ENCODE measurements around the gene ZNF84. TPM values are rescaled to one million over a fixed set of nuclear protein-coding genes. Genes with fewer than 3 reads are reported as not detected.

Gene ZNF84
- total RNA-seq, 6 experiments from 2014 or later, result 9.2 to 13.0 (median 11.3) TPM

- Mint-ChIP-seq H3K27ac (peak overlapping the region; percentile 88), H3K9me3 (peaks cover 77% of the 10 kb centered on the region), H3K4me1 (ENCODE audit: low read depth) (no peaks in the 10 kb centered on the region), H3K4me3 (peak overlapping the region; percentile 90), H3K27me3 (ENCODE audit: insufficient read depth) (no peaks in the 10 kb centered on the region; the same call in 1 of the 2 replicates), H3K36me3 (ENCODE audit: low read depth) (peaks cover 58% of the 10 kb centered on the region)
- no peak for TF ChIP-seq CTCF (IDR thresholded peaks at IDR 0.05)
- no peak for DNase-seq
These were observed 905 bp downstream of the ZNF84 start for GRCh38 chr12:133038118-133038709.

GRCh38 chr12:133046698-133047097 is 9.4 kb downstream of the ZNF84 start:
- Mint-ChIP-seq H3K36me3 (ENCODE audit: low read depth) (peaks cover 97% of the 10 kb centered on the region), H3K27ac (no peak overlapping the region), H3K27me3 (ENCODE audit: insufficient read depth) (peaks cover 2% of the 10 kb centered on the region; the same call in 1 of the 2 replicates), H3K4me3 (no peak overlapping the region), H3K4me1 (ENCODE audit: low read depth) (no peaks in the 10 kb centered on the region), H3K9me3 (peaks cover 96% of the 10 kb centered on the region)
- no peak for TF ChIP-seq CTCF (IDR thresholded peaks at IDR 0.05)
- no peak for DNase-seq

GRCh38 chr12:133057446-133057845 is 20.1 kb downstream of the ZNF84 start:
- Mint-ChIP-seq H3K27ac (no peak overlapping the region), H3K9me3 (peaks cover 97% of the 10 kb centered on the region), H3K4me1 (ENCODE audit: low read depth) (no peaks in the 10 kb centered on the region), H3K36me3 (ENCODE audit: low read depth) (peaks cover 72% of the 10 kb centered on the region), H3K4me3 (0 out of 2 replicates have a peak overlapping the region, but pooled peaks have one; percentile 13), H3K27me3 (ENCODE audit: insufficient read depth) (peaks cover 6% of the 10 kb centered on the region; the same call in 1 of the 2 replicates)
- TF ChIP-seq CTCF (IDR thresholded peaks at IDR 0.05), result no peak
- DNase-seq, result no peak

- DNase-seq, result no peak
- Mint-ChIP-seq H3K27me3 (ENCODE audit: insufficient read depth) (peaks cover 6% of the 10 kb centered on the region; the same call in 1 of the 2 replicates), H3K4me3 (no peak overlapping the region), H3K36me3 (ENCODE audit: low read depth) (peaks cover 72% of the 10 kb centered on the region), H3K27ac (no peak overlapping the region), H3K9me3 (peaks cover 97% of the 10 kb centered on the region), H3K4me1 (ENCODE audit: low read depth) (no peaks in the 10 kb centered on the region)
- no peak for TF ChIP-seq CTCF (IDR thresholded peaks at IDR 0.05)
These were observed 21.1 kb downstream of the ZNF84 start for GRCh38 chr12:133058203-133059113.

GRCh38 chr12:133061954-133062353 is 24.6 kb downstream of the ZNF84 start:
- no peak for DNase-seq
- H3K36me3 Mint-ChIP-seq (ENCODE audit: low read depth), result peaks cover 73% of the 10 kb centered on the region
- no peak for TF ChIP-seq CTCF (IDR thresholded peaks at IDR 0.05)
- peaks cover 100% of the 10 kb centered on the region for H3K9me3 Mint-ChIP-seq
- H3K4me1 Mint-ChIP-seq (ENCODE audit: low read depth), result no peaks in the 10 kb centered on the region
- H3K27me3 Mint-ChIP-seq (ENCODE audit: insufficient read depth), result 0 out of 2 replicates have a peak, but pooled peaks cover 4% of the 10 kb centered on the region
- H3K27ac Mint-ChIP-seq, result no peak overlapping the region
- H3K4me3 Mint-ChIP-seq, result no peak overlapping the region

All from HFFc6 (cell line).